CD8-positive, alpha-beta memory T cell (primary cell): ENCODE data around the gene CFAP97. TPM values are rescaled to one million over a fixed set of nuclear protein-coding genes. Genes with fewer than 3 reads are reported as not detected.

Experiments used
- CTCF ChIA-PET: fragments of 350-600 bp; sonication (Branson Sonifier 250); formaldehyde crosslinking; loops from one replicate; lab custom pipeline; 2021; ENCODE audit warnings: antibody characterized with exemption; lab: Charles Lee
- POLR2A ChIA-PET: fragments of 350-600 bp; sonication (Branson Sonifier 250); formaldehyde crosslinking; loops from one replicate; lab custom pipeline; 2021; ENCODE audit warnings: antibody characterized with exemption; lab: Charles Lee
- DNase-seq, 5 donors: peaks; one replicate each; pipeline versions ENCODE4 v3.0.0 to v3.0.0-alpha.2; 2020 to 2022; ENCODE audit warnings: mixed read lengths in 1 of 5
- H3K27ac ChIP-seq: one replicate; pipeline ENCODE4 v1.7.0; 2013; ENCODE audit warnings: low read depth, mild to moderate bottlenecking, low read length, moderate library complexity
- H3K27me3 ChIP-seq: 2 replicates; pipeline ENCODE4 v1.7.0; 2013; ENCODE audit warnings: low read length, mild to moderate bottlenecking; ENCODE audit not compliant: insufficient read depth, poor library complexity, severe bottlenecking
- H3K36me3 ChIP-seq: 2 replicates; pipeline ENCODE4 v1.7.0; 2013; ENCODE audit warnings: mild to moderate bottlenecking, low read length, moderate library complexity; ENCODE audit not compliant: insufficient read depth
- H3K4me1 ChIP-seq: 2 replicates; pipeline ENCODE4 v1.7.0; 2013; ENCODE audit warnings: mild to moderate bottlenecking, low read length, moderate library complexity; ENCODE audit not compliant: insufficient read depth
- H3K4me3 ChIP-seq: 2 replicates; pipeline ENCODE4 v1.7.0; 2013; ENCODE audit warnings: mild to moderate bottlenecking, low read length
- H3K9me3 ChIP-seq: 2 replicates; pipeline ENCODE4 v1.7.0; 2013; ENCODE audit warnings: mild to moderate bottlenecking, low read length
- H3K27ac Mint-ChIP-seq, 8 donors: one replicate each; pipeline ENCODE4 v1.8.0; 2020 to 2021; ENCODE audit warnings: mixed read lengths in 8 of 8, mild to moderate bottlenecking in 6 of 8, inconsistent platforms in 3 of 8, moderate library complexity in 3 of 8
- H3K27me3 Mint-ChIP-seq, 2 donors: one replicate each; pipeline ENCODE4 v1.8.0; 2020 to 2021; ENCODE audit warnings: mixed read lengths in 2 of 2, mild to moderate bottlenecking in 1 of 2, moderate library complexity in 1 of 2
- H3K36me3 Mint-ChIP-seq, 3 donors: one replicate each; pipeline ENCODE4 v1.8.0; 2020 to 2021; ENCODE audit warnings: mixed read lengths in 3 of 3, inconsistent platforms in 1 of 3, mild to moderate bottlenecking in 1 of 3
- H3K4me1 Mint-ChIP-seq, 3 donors: one replicate each; pipeline ENCODE4 v1.8.0; 2020 to 2021; ENCODE audit warnings: mixed read lengths in 3 of 3, inconsistent platforms in 1 of 3, mild to moderate bottlenecking in 1 of 3
- H3K4me3 Mint-ChIP-seq, 7 donors: one replicate each; pipeline ENCODE4 v1.8.0; 2020 to 2021; ENCODE audit warnings: mixed read lengths in 7 of 7, mild to moderate bottlenecking in 6 of 7, moderate library complexity in 4 of 7, inconsistent platforms in 2 of 7
- H3K9me3 Mint-ChIP-seq, 5 donors: one replicate each; pipeline ENCODE4 v1.8.0; 2020 to 2022; ENCODE audit warnings: mixed read lengths in 5 of 5, mild to moderate bottlenecking in 3 of 5, moderate library complexity in 2 of 5, inconsistent platforms in 1 of 5
- polyA plus RNA-seq: library from polyadenylated mRNA; unstranded; fragments of 300-500 nt; fragmentation: Illumina TruSeq; gene quantifications from one replicate; pipeline ENCODE4 v1.2.3, GENCODE V29; 2021
- total RNA-seq, 2 experiments: library from RNA; stranded (reverse); gene quantifications; one replicate each; pipeline ENCODE4 v1.2.3, GENCODE V29; 2021

CFAP97 gene
- total and polyA plus RNA-seq, 3 experiments from 2014 or later = 49.9 to 107 (median 50.1) TPM

DNA sequence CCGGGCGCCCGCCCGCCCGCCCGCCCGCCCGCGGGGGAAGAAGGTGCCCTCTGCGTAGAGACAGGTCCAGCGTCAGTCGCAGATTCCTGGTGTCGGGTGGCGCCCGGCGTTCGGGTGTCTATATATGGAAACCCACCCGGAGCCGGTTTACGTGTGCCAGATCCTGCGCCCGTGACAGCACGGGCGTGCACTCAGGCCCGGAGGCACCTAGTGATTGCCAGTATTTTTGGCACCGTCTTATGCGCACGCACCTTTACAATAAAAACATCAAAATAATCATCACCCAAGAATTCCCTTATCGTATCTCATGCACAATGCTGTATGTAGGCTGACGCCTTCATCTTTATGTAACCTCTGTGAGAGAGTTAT, 60.2 kb downstream of the CFAP97 start:
- ChIA-PET POLR2A (interaction anchor here (0.6 to 1.6 kb wide), 8 partner anchors 8 to 410 kb away, joined by 3 to 5 read pairs (median 3); partner anchors contain the start of genes ANKRD37 and CENPU), CTCF (interaction anchor here (0.6 to 2.5 kb wide), 13 partner anchors 9 to 879 kb away, joined by 3 to 15 read pairs (median 4); partner anchors contain the start of gene LRP2BP)
- H3K27me3 Mint-ChIP-seq = peaks cover 2 to 6% of the 10 kb centered on the region in 2 donors
- H3K4me3 ChIP-seq = peak overlapping the region; percentile 41
- H3K27ac Mint-ChIP-seq = peak overlapping the region in 7 of 8 donors; percentile 36 to 82 (median 72)
- H3K27me3 ChIP-seq = no peaks in the 10 kb centered on the region
- H3K9me3 ChIP-seq = no peaks in the 10 kb centered on the region
- H3K27ac ChIP-seq = peak overlapping the region; percentile 32
- H3K36me3 Mint-ChIP-seq = peaks cover 0 to 10% (median 0%) of the 10 kb centered on the region in 3 donors
- no peaks in the 10 kb centered on the region for H3K36me3 ChIP-seq
- peaks cover 8% of the 10 kb centered on the region for H3K4me1 ChIP-seq
- peak overlapping the region; percentile 79 to 92 (median 85) for H3K4me3 Mint-ChIP-seq
- DNase-seq = peak in 3 of 5 donors; percentile 10 to 65 (median 14)
- H3K9me3 Mint-ChIP-seq = no peaks in the 10 kb centered on the region
- H3K4me1 Mint-ChIP-seq = peaks cover 19 to 29% (median 25%) of the 10 kb centered on the region in 3 donors

GRCh38 chr4:185142912-185143600, 60.7 kb downstream of the CFAP97 start, which contains the start of gene SLC25A4:
Gene SLC25A4, plus strand, starts transcription at chr4:185143266. Its CDS starts 107 bp downstream, at chr4:185143373.
- ChIA-PET CTCF (interaction anchor here (0.6 to 2.5 kb wide), 14 partner anchors 9 to 879 kb away, joined by 3 to 15 read pairs (median 4); partner anchors contain the start of gene LRP2BP), POLR2A (interaction anchor here (0.6 to 1.6 kb wide), 10 partner anchors 8 to 495 kb away, joined by 3 to 5 read pairs (median 3); partner anchors contain the start of genes ANKRD37 and CENPU)
- peaks cover 19 to 29% (median 25%) of the 10 kb centered on the region in 3 donors for H3K4me1 Mint-ChIP-seq
- peak within 1 kb of the TSS; percentile 90 to 93 (median 92) for H3K4me3 Mint-ChIP-seq
- Histone ChIP-seq H3K36me3 (no peaks in the 10 kb centered on the region), H3K9me3 (no peaks in the 10 kb centered on the region), H3K27me3 (no peaks in the 10 kb centered on the region), H3K27ac (peak within 1 kb of the TSS; percentile 46), H3K4me1 (peaks cover 8% of the 10 kb centered on the region), H3K4me3 (peak within 1 kb of the TSS; percentile 74)
- peaks cover 2 to 11% of the 10 kb centered on the region in 2 donors for H3K27me3 Mint-ChIP-seq
- no peaks in the 10 kb centered on the region for H3K9me3 Mint-ChIP-seq
- peak; percentile 79 to 92 (median 87) for DNase-seq
- peak within 1 kb of the TSS; percentile 79 to 92 (median 89) for H3K27ac Mint-ChIP-seq
- peaks cover 0 to 7% (median 0%) of the 10 kb centered on the region in 3 donors for H3K36me3 Mint-ChIP-seq

DNA sequence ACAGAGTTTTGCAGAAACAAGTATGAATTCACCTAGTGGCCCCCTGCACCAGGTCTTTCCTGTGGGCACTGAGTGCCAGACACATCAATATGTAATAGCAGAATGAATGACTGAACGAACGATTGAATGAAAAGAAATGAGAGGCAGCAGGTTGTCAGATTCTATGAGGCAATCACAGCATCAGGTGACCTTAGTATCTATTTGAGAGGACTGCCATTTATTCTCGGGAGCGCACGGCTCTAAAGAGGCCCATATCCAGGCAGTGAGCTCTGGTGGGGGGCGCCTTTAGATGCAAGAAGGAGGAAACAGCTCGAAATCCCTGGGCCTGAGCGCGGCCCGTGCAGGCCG, 61.3 kb downstream of the CFAP97 start:
- H3K4me3 ChIP-seq = peak overlapping the region; percentile 74
- Mint-ChIP-seq H3K27me3 (peaks cover 5 to 16% of the 10 kb centered on the region in 2 donors), H3K4me3 (peak overlapping the region; percentile 88 to 93 (median 91)), H3K27ac (peak overlapping the region; percentile 78 to 92 (median 89)), H3K4me1 (peaks cover 19 to 29% (median 25%) of the 10 kb centered on the region in 3 donors), H3K36me3 (peaks cover 0 to 7% (median 0%) of the 10 kb centered on the region in 3 donors), H3K9me3 (no peaks in the 10 kb centered on the region)
- POLR2A ChIA-PET = interaction anchor here (0.6 to 1.6 kb wide), 9 partner anchors 8 to 494 kb away, joined by 3 to 5 read pairs (median 3); partner anchors contain the start of gene ANKRD37
- H3K4me1 ChIP-seq = peaks cover 8% of the 10 kb centered on the region
- CTCF ChIA-PET = interaction anchor here (1.0 to 2.5 kb wide), 10 partner anchors 8 to 137 kb away, joined by 3 to 15 read pairs (median 4); no protein-coding TSS in a partner anchor
- no peaks in the 10 kb centered on the region for H3K9me3 ChIP-seq
- peak overlapping the region; percentile 46 for H3K27ac ChIP-seq
- DNase-seq = no peak
- H3K36me3 ChIP-seq = no peaks in the 10 kb centered on the region
- H3K27me3 ChIP-seq = no peaks in the 10 kb centered on the region

DNA sequence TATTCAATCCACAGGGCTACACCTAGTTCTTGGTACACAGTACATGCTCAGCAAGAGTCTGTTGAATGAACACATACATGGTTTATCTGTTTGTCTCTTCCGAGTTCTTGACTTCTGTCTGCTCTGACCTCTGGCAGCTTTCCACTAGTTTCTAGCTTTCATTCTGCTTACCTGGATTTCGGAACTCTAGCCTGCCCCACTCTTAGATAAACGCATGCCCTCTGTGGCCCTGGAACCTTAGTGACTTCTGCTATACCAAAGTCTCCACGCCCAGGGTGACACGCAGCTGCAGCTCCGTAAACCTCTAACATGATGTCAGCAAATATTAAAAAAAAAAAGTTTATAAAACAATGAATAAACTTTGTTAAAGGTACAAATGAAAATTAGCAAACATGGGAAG, 62.0 kb downstream of the CFAP97 start:
- Histone ChIP-seq H3K4me3 (no peak overlapping the region), H3K27ac (no peak overlapping the region), H3K36me3 (no peaks in the 10 kb centered on the region), H3K4me1 (peaks cover 8% of the 10 kb centered on the region), H3K9me3 (no peaks in the 10 kb centered on the region), H3K27me3 (no peaks in the 10 kb centered on the region)
- Mint-ChIP-seq H3K9me3 (no peaks in the 10 kb centered on the region), H3K36me3 (peaks cover 0 to 5% (median 0%) of the 10 kb centered on the region in 3 donors), H3K27ac (peak overlapping the region in 2 of 8 donors; percentile 56 to 68), H3K4me1 (peaks cover 19 to 29% (median 25%) of the 10 kb centered on the region in 3 donors), H3K27me3 (peaks cover 10 to 23% of the 10 kb centered on the region in 2 donors), H3K4me3 (peak overlapping the region in 6 of 7 donors; percentile 17 to 93 (median 90))
- ChIA-PET CTCF (interaction anchor here (1.6 to 2.5 kb wide), 4 partner anchors 8 to 102 kb away, joined by 3 to 15 read pairs (median 12); no protein-coding TSS in a partner anchor), POLR2A (interaction anchor here (0.7 kb wide), 1 partner anchor 1633 kb away, joined by 6 read pairs; no protein-coding TSS in a partner anchor)
- DNase-seq = no peak

- no peak overlapping the region for H3K27ac ChIP-seq
- H3K4me1 ChIP-seq = peaks cover 8% of the 10 kb centered on the region
- Mint-ChIP-seq H3K4me1 (peaks cover 17 to 20% (median 19%) of the 10 kb centered on the region in 3 donors), H3K27me3 (peaks cover 14 to 34% of the 10 kb centered on the region in 2 donors), H3K9me3 (no peaks in the 10 kb centered on the region), H3K4me3 (peak overlapping the region in 1 of 7 donors; percentile 32), H3K36me3 (peaks cover 0 to 1% (median 0%) of the 10 kb centered on the region in 3 donors), H3K27ac (no peak overlapping the region)
- H3K36me3 ChIP-seq = no peaks in the 10 kb centered on the region
- POLR2A ChIA-PET = no interaction called here
- no peaks in the 10 kb centered on the region for H3K9me3 ChIP-seq
- no peak overlapping the region for H3K4me3 ChIP-seq
- no peak for DNase-seq
- CTCF ChIA-PET = no interaction called here
- no peaks in the 10 kb centered on the region for H3K27me3 ChIP-seq
Measured at GRCh38 chr4:185139736-185140135, 64.1 kb downstream of the CFAP97 start.

- Histone ChIP-seq H3K9me3 (no peaks in the 10 kb centered on the region), H3K4me1 (peaks cover 8% of the 10 kb centered on the region), H3K4me3 (no peak overlapping the region), H3K27ac (no peak overlapping the region), H3K27me3 (no peaks in the 10 kb centered on the region), H3K36me3 (no peaks in the 10 kb centered on the region)
- DNase-seq = no peak
- Mint-ChIP-seq H3K36me3 (peaks cover 0 to 1% (median 0%) of the 10 kb centered on the region in 3 donors), H3K4me3 (no peak overlapping the region), H3K27me3 (peaks cover 14 to 34% of the 10 kb centered on the region in 2 donors), H3K4me1 (peaks cover 7 to 10% (median 8%) of the 10 kb centered on the region in 3 donors), H3K27ac (no peak overlapping the region), H3K9me3 (no peaks in the 10 kb centered on the region)
- ChIA-PET POLR2A (no interaction called here), CTCF (interaction anchor here (1.1 kb wide), 1 partner anchor 10 kb away, joined by 5 read pairs; no protein-coding TSS in a partner anchor)
Measured at GRCh38 chr4:185138161-185138560, 65.6 kb downstream of the CFAP97 start.

GRCh38 chr4:185137233-185137925, 66.4 kb downstream of the CFAP97 start:
- H3K36me3 Mint-ChIP-seq = no peaks in the 10 kb centered on the region
- Histone ChIP-seq H3K4me1 (peaks cover 3% of the 10 kb centered on the region), H3K36me3 (no peaks in the 10 kb centered on the region), H3K27me3 (no peaks in the 10 kb centered on the region), H3K4me3 (no peak overlapping the region), H3K27ac (no peak overlapping the region), H3K9me3 (no peaks in the 10 kb centered on the region)
- H3K4me3 Mint-ChIP-seq = no peak overlapping the region
- peaks cover 14 to 34% of the 10 kb centered on the region in 2 donors for H3K27me3 Mint-ChIP-seq
- ChIA-PET POLR2A (no interaction called here), CTCF (interaction anchor here (1.1 to 1.2 kb wide), 3 partner anchors 9 to 873 kb away, joined by 3 to 6 read pairs (median 5); no protein-coding TSS in a partner anchor)
- no peak for DNase-seq
- H3K27ac Mint-ChIP-seq = no peak overlapping the region
- no peaks in the 10 kb centered on the region for H3K9me3 Mint-ChIP-seq
- H3K4me1 Mint-ChIP-seq = peaks cover 2 to 7% (median 4%) of the 10 kb centered on the region in 3 donors
